Fibroblast of skin of left quadriceps (primary cell): ENCODE data around the gene CTNNA2.

ENCODE experiments used
- DNase-seq, 2 experiments: peaks; one replicate each; pipeline ENCODE4 v3.0.0-alpha.2; 2013; ENCODE audit warnings: low read depth in 2 of 2

Gene CTNNA2

DNA sequence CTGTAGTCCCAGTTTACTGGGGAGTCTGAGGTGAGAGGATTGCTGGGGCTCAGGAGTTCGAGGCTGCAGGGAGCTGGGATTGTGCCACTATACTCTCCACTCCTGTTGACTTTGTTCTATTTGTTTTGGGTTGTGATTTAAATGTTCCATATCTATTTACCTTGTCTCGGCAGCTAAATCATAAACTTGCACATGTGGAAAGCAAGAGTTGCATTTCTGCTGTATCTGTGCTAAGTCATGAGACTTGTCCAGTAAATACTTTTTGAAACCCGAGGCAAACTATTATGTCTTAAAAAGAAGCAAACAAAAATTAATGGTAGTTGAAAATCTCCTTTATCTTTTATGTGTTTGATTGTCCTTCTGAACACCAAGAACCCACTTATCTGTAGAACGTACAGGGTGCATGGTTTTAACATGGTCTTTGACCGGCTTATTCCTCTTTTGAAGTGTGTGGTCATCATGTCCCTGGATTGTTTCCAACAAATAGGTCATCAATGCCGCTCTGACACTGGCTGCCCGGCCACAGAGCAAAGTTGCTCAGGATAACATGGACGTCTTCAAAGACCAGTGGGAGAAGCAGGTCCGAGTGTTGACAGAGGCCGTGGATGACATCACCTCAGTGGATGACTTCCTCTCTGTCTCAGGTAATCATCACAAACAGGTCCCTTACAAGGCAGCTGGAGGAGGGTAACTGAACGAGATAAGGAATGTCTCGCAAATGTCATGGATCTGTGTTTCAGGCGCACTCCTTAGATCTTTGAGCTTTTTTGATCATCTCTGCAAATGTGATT lies 1032.8 kb downstream of the CTNNA2 start:
- DNase-seq, result no peak

DNA sequence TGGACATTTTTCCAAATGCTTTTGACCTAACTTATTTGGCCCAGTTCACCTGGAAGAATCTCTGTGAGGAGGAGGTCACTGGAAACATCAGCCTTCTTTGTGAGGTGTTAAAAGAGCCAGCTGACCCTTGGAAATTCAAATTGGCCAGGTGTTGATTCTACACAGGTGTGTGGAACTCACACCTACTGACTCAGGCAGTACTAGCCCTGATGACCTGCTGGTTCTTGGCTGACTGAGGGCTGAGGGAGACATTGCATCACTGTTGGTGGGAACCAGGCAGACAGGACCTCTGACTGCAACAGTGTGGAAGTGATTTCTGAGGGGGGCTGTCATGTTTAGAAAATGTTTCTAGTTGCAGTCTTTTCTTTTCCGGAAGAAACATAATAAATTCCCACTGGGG lies 1033.9 kb downstream of the CTNNA2 start:
- no peak for DNase-seq

DNA sequence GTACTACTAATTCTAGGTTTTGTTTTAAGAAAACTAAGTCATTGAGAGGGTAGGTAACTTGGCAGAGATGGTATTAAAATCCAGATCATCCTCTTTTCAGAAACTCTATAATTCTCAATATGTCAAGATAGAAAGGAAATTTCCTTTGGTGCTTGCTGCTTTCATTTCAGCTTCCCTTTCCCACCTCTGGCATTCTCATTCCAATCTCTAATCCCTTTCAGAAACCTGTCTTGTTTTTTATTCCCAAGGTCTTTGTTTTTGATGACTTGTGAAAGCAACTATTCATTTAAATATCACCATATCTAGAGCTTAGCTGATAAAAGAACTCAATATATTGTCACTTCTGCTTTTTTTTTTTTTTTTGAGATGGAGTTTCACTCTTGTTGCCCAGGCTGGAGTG lies 1034.5 kb downstream of the CTNNA2 start:
- DNase-seq, result no peak

DNA sequence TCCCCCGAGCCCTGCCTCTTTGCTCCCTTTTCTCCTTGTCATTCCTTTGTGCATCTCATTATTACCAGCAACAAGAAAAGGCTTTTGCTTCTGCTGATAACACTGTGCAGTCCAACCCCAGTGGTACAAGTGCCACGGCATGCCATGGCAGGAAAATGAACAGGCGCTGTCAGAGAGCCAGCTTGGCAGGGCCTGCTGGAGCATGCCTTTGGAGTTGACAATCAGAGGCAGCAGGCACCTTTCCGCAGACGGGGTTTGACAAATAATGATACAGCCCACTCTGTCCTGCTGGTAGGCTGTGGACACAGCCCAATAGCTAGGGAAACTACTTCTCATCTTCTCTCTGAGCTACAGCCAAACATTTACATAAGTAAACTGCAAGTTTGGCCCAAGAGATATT lies 1035.6 kb downstream of the CTNNA2 start:
- DNase-seq, result no peak

DNA sequence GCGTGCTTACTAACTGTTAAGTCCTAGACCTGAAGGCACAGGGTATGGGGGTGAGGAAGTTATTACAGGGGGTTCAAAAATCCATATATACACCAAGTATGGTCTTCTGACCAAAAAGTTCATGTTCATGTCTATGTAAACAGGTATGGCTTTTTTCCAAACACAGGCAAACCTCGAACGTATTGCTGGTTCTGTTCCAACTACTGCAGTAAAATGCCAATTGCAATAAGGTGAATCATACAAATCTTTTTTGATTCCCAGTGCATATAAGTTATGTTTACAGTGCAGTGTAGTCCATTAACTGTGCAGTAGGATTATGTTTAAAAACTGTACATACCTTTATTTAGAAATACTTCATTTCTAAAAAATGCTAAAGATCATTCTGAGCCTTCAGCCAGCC lies 1037.0 kb downstream of the CTNNA2 start:
- no peak for DNase-seq

DNA sequence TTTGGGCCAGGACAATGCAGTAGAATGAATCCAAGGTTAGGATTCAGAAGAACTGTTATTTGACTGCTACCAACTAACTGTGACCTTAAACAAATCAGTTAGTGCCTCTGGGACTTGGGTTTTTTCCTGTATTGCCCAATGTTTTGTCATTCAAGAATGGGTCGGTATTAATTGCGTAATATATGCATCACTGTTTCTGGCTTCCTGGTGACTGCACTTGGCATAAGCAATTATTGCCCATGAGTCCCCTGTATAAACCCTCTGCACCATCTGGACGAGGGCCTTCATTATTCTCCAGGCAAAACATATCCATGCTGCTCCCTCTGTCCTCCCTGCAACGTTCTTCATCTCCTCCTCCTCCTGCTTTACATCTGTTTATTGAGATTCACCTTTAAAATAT lies 1047.5 kb downstream of the CTNNA2 start:
- DNase-seq, result no peak

DNA sequence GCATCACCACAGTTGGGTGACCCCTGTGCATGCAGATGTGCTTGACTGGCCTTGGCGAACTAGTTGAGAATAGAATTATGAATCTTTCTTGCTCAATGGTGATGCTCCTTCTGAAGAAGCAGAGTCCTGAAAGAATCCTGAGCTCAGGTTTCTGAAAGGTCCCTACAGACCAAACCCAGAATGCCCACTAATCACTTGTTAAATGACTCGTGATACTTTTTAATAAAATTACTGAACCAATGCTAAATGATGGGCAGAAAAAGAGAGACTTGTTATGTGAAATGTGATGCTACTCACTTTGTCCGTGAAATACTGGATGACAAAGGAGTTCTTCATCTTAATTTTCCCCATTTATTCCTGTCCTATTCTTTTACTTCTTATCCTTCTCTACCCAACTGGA lies 1055.2 kb downstream of the CTNNA2 start:
- DNase-seq, result no peak

DNA sequence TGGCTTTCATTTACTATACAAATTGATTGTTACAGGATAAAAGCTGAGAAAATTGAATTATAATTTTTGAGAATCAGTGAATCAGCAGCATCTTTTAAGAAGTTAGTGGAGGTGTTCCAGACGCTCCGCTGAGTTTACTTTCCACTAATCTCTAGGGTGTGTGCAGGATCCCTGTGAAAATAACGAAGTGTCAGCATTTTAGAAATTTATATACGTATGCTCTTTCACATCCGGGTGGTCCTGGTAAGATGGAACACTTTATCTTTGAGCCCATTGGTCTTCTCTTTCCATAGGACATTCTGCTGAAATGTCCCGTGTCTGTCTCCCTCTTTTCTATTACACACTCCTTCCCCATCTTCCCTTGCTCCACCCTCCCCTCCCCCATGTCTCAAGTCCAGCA lies 1060.3 kb downstream of the CTNNA2 start:
- no peak for DNase-seq

DNA sequence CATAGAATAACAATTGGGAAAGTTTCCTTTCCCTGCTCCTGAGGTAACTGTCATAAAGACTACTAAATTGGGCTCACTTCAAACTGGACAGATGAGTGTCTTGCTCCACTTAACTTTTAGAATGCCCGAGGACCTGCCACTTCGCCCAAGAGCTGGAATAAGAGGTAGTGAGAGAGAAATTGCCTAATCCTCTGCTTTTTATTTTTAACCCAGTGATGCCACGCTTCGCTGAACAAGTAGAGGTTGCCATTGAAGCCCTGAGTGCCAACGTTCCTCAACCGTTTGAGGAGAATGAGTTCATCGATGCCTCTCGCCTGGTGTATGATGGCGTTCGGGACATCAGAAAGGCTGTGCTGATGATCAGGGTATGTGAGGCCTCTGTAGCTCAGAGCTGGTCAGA lies 1061.1 kb downstream of the CTNNA2 start:
- no peak for DNase-seq

DNA sequence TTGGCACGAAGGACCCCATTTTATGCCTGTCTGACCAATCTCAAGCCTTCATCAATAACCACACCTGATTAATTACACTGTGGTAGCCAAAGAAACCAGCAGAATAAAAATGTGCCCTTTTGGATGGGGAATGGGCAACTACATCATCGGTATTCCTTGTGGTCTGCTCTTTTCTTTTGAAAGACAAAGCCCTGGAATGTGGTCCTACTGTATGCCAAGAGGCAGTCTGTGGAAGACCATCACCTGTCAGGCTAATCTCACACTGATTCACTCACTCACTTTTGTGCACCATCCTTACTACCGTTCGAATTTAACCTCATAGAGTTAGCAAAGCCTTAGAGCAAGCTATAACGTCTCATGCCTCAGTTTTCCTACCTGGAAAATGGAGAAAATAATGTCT lies 1066.9 kb downstream of the CTNNA2 start:
- no peak for DNase-seq

DNA sequence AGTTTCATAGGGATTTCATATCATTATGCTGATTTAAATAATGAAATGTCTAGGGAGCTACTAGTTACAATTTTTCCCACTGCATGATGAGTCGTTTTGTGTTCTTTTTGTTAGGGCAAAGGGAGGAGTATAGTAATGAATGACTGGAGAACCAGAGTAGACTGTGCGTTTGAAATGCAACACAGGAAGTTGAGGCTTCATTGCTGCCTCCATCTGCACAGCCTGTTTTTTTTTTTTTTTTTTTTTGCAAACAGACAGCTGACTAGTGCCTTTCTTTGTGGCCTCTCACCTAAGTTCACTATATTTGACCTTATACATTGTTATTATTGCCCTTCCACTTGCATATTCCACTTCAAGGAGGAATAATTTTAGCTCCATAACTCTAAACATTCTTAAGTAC lies 1078.4 kb downstream of the CTNNA2 start:
- DNase-seq, result no peak

DNA sequence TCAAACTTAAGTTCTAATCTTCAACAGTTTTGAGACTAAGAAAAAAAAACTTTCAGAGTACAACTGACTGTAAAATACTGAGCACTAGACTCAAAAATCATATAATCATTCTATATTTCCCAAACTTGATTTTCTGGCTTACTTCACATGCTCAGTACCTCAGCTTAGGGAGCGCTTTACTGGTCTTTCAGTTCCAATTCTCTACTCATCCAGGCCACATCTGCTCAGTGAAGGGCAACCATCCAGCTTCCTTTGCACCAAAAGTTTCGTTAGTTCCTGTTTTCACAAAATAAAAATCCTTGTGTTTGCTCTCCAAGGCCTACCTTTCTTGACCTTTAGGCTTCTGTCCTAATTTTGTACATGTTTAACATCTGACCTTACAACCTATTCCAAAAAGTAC lies 1079.3 kb downstream of the CTNNA2 start:
- DNase-seq, result no peak

DNA sequence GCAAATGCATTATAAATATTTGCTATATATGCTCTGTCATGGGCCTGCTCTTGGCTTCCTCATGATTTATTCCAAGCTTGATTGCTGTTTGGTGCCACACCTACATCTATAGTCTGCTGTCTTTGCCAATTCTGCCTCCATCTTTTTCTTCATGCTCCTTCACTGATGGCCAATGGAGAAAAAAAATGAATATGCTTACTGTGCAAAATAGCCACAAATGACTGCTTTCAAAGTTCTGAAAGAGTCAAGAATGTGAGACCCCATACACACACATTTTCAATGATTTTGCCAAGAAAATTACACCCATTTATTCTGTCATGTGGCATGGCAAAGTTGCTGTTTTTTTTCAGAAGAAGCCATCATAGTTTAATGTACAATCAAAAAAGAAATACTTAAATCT lies 1097.3 kb downstream of the CTNNA2 start:
- DNase-seq, result no peak

DNA sequence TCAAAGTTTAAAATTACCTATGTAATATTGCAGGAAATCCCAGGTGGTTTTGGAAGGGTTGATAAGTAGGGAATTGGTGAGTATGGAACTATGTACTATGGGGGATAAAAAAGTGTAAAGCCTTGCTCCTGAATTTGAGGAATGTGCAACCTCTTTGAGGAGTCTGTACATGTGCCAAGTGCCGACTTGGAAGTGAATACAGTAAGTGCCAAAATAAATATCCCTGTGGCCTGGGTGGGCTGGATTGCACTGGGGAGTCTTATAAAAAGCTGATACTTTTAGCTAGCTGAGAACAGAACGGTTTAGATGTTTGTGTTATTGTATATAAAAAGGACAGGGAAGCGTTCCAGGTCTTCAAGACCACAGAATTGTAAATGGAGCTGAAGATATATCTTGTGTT lies 1108.8 kb downstream of the CTNNA2 start:
- no peak for DNase-seq

DNA sequence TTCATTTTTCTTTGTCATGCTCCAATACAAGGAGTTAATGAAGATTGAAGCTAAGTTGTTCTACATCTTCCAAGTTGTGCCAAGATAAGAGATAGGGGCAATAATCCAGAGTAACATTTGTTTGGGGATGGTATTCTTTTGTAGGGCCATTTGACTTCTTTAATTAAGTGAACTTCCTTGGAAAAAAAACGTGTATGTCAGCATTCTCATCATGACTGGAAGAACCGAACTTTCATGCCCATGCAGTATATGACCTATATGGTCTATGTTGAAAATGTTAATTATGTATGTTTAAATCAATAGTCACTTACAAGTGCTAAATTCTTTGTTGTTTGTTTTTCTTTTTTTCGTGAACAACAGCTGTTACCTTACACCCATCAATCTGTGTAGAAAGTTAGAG lies 1111.2 kb downstream of the CTNNA2 start:
- DNase-seq, result no peak

DNA sequence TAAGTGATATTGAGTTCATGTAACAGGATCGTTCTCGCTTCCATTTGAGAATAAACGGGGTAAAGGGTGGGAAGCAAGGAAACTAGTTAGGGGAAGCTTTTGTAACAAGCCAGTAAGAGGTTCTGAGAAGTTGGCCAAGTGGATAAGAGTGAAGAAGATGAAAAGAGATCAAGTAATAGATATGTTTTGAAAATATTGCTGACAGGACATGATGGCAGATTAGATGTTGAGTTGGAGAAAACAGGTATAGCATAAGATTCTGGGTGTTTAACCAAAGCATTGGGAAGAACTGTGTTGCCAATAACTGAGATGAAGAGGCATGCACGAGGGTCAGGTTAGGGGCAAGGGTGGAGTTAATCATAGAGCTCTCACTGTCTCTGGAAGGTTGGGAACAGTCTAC lies 1121.7 kb downstream of the CTNNA2 start:
- DNase-seq, result no peak

DNA sequence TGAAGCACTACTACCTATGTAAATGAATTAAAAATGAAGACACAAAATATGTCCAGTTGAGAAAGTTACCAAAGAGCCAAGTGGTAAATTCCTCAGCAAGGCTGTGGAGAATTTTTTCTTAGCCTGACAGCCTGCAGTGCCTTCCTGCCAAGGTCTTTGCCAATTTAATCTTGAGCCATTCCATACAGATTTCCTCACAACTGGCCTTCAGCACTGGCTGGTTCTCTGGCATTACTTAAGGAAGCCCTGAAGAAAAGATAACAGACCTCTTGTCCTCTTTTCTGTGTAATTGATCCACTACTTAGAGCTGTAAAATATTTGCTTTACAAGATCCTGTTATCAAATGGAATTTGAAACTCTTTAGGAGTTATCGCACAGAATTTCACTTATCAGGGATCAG lies 1125.9 kb downstream of the CTNNA2 start:
- DNase-seq, result no peak

DNA sequence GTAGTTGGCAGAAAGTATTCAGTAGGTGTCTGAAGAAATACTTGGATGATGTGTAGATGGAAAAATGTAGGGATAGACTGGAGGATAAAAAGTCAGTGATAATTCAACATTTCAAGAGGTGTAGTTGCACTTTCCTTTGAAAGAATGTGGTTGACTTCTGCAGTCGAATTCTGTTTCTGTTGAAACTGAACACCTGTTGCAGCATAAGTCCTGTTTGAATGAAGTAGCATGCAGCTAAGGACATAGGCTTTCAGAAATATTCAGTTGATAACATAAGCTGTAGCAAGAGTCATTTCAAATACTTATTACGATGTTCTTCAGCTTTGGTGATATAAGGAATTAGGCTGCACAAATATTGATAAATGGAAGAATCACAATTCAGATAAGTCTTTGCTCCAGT lies 1129.6 kb downstream of the CTNNA2 start:
- DNase-seq, result no peak

DNA sequence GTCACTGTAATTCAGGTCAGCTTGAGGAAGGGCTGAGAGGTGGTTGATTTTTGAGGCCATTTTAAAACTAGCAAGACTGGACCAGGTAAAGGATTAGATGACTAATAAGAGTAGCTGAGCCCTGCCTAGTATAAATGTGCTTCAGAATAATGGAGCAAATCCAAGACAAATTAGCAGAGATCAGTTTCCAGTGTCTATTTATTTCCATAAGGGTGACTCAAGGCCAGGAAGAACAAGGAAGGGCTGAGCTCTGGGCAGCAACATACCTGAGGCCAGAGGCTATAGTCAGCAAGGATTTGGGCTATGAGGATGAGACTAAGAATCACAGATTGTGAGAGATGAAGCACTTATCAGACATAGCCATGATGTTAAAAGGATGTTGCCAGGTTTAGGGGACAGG lies 1130.7 kb downstream of the CTNNA2 start:
- no peak for DNase-seq

DNA sequence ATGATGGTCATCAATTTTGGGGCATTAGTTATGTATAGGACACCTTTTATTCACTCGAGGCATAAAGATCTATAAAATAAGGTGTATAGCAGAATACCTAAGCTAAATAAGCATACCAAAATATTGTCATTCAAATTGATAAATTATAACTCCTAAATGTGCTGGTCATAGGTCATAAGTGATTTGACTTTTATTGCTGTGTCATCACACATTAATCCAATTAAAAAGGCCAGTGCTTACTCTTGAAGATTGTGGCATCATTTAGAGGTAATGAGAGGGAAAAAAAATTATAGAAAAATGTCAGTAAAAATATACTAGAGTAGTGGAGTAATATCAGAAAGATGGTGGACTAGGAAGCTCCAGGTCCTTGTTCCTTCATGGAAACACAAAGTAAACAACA lies 1138.6 kb downstream of the CTNNA2 start:
- DNase-seq, result no peak

DNA sequence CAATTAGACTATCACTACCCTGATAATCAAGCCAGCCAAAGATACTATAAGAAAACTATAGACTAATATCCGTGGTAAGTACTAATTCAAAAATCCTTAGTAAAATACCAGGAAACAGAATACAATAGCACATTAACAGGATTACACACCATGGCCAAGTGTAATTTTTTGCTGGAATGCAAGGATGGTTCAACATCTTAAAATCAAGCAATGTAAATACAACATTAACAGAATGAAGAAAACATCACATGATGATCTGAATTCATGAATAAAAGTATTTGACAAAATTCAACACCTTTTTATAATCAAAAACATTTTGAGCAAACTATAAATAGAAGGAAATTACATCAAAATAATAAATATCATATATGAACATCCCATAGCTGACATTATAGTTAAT lies 1142.4 kb downstream of the CTNNA2 start:
- no peak for DNase-seq

DNA sequence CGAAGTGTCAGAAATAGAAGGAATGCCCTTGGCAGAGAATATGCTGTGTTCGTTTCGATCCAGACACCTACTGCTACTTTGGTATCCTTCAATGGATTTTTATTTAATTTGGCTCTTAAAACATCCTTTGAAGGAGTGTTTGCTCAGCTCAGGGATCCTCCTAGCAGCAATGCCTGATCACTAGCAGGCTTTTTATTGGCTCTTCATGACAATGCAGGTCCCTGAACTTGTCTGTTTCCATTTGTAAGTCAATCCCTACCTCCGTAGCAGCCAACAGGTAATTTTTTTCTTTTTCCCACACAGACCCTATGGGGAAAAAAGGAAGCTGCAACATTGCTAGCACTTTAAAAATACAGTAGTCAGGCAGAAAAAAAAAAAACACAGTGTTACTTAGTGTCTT lies 1157.9 kb downstream of the CTNNA2 start:
- no peak for DNase-seq

DNA sequence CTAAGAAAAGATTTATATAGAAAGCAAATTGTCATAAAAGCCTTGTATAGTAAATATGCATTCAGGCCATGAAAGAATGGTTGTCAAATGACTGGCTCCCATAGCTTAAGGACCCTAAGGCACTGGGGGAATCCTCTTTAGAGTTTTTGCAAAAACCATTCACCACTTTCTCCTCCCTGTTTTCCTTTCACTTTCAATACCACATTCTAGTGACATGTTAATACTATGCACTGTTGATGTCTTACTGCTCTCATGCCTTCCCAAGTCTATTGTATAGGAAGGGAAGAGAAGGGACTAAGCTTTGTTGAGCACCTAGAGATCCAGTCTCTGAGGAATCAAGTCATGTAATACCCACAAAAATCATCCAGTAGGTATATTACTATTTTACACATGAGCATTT lies 1174.7 kb downstream of the CTNNA2 start:
- no peak for DNase-seq

DNA sequence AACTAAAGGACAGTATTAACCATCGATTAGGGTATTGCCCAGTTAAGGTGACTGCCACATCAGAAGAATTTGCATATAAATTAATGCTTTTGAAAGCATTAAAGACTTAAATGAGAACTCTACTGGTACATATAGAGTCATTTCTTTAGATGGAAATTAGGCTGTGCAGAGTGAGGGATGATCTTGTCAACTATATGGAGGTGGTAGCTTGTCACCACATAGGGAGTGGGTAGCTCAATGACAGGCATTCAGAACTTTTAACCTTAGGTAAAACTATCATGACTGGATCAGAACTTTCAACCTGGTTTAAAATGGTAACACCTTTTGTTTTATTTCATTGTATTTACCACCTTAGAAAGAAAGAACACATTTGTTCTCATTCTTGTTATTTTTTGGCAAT lies 1176.3 kb downstream of the CTNNA2 start:
- no peak for DNase-seq
